Measurements from ENCODE around the gene DDB1. TPM values are rescaled to one million over a fixed set of nuclear protein-coding genes. Genes with fewer than 3 reads are reported as not detected.

Gene DDB1
- polyA plus RNA-seq, 1 donor from 2014 or later = 203 TPM

DNA sequence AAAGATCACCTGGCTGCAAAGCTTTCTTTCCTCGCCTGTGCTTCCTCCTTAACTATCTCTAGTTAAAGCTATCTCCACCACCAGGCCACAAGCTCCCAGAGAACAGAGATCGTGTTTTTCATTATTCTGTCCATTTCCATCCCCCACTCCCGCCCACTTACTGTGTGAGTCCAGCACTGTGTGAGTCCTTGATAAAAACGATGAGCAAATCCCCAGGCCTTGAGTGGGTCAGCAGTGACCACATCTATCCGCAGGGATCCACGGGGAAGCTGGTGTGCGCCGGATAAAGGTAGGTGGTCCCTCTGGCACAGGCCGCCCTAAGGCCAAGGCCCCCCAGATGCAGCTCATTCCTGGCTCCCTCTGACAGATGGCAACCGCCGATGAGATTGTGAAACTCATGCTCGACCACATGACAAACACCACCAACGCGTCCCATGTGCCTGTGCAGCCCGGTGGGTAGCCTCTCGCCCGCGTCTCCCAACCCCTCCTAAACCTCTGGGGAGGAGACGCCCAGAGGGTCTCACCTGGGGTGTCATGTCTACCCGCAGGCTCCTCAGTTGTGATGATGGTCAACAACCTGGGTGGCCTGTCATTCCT is 9.4 kb upstream of the DDB1 start:
- H3K9ac ChIP-seq (ENCODE audit: low read length) = no peak overlapping the region
- no peak overlapping the region for H3K27ac ChIP-seq (ENCODE audit: low read length)
- H3F3A ChIP-seq (ENCODE audit: insufficient read depth, low read length, poor library complexity, severe bottlenecking) = no peaks in the 10 kb centered on the region
- H3K27me3 ChIP-seq (ENCODE audit: insufficient read depth, low read depth, low read length) = no peaks in the 10 kb centered on the region
- H3K9me2 ChIP-seq (ENCODE audit: insufficient read depth, low read length) = no peaks in the 10 kb centered on the region
- no peaks in the 10 kb centered on the region for H3K9me3 ChIP-seq (ENCODE audit: low read length)
- no peak overlapping the region for H3K4me3 ChIP-seq (ENCODE audit: low read length)
- H2AFZ ChIP-seq (ENCODE audit: low read depth, low read length) = no peak overlapping the region
- H3K36me3 ChIP-seq (ENCODE audit: insufficient read depth, low read length) = no peaks in the 10 kb centered on the region
- H3K79me2 ChIP-seq (replicated peaks; ENCODE audit: insufficient read depth, low read length) = no peaks in the 10 kb centered on the region
- TF ChIP-seq EZH2 (IDR thresholded peaks at IDR 0.05; ENCODE audit: borderline replicate concordance, insufficient read depth, low read length, poor library complexity, severe bottlenecking) (no peak), RAD21 (conservative IDR thresholded peaks at IDR 0.05) (no peak), MXI1 (conservative IDR thresholded peaks at IDR 0.05; ENCODE audit: poor library complexity, severe bottlenecking) (no peak), EP300 (conservative IDR thresholded peaks at IDR 0.05; ENCODE audit: poor library complexity, severe bottlenecking) (no peak)
- TF ChIP-seq, protein P1, sequence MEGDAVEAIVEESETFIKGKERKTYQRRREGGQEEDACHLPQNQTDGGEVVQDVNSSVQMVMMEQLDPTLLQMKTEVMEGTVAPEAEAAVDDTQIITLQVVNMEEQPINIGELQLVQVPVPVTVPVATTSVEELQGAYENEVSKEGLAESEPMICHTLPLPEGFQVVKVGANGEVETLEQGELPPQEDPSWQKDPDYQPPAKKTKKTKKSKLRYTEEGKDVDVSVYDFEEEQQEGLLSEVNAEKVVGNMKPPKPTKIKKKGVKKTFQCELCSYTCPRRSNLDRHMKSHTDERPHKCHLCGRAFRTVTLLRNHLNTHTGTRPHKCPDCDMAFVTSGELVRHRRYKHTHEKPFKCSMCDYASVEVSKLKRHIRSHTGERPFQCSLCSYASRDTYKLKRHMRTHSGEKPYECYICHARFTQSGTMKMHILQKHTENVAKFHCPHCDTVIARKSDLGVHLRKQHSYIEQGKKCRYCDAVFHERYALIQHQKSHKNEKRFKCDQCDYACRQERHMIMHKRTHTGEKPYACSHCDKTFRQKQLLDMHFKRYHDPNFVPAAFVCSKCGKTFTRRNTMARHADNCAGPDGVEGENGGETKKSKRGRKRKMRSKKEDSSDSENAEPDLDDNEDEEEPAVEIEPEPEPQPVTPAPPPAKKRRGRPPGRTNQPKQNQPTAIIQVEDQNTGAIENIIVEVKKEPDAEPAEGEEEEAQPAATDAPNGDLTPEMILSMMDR (IDR thresholded peaks at IDR 0.05; ENCODE audit: poor library complexity, severe bottlenecking) = no peak
- H3K4me2 ChIP-seq (ENCODE audit: low read length) = no peak overlapping the region
- H4K20me1 ChIP-seq (ENCODE audit: insufficient read depth) = no peaks in the 10 kb centered on the region

DNA sequence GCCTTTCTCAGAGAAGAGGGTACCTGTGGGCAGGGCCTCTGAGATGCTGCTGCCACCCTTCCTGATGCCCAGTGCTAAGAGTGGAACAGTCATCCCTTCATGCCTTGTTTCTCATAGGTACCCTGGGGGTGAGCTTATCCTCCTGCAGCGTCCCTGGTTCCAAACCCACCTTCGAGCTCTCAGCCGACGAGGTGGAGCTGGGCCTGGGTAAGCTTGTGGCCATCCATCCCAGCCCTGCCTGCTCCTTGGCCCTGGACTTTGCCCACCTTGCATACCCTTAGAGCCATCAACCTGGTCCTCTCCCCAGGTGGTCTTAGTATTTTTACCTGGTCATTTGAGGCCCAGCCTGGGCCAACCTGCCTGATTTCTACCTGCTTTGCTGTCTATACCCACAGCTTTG is 8.8 kb upstream of the DDB1 start:
- H3K9me2 ChIP-seq (ENCODE audit: insufficient read depth, low read length) = no peaks in the 10 kb centered on the region
- no peaks in the 10 kb centered on the region for H3F3A ChIP-seq (ENCODE audit: insufficient read depth, low read length, poor library complexity, severe bottlenecking)
- no peaks in the 10 kb centered on the region for H3K27me3 ChIP-seq (ENCODE audit: insufficient read depth, low read depth, low read length)
- H3K9me3 ChIP-seq (ENCODE audit: low read length) = no peaks in the 10 kb centered on the region
- H3K79me2 ChIP-seq (replicated peaks; ENCODE audit: insufficient read depth, low read length) = no peaks in the 10 kb centered on the region
- no peaks in the 10 kb centered on the region for H3K36me3 ChIP-seq (ENCODE audit: insufficient read depth, low read length)
- no peak for TF ChIP-seq EZH2 (IDR thresholded peaks at IDR 0.05; ENCODE audit: borderline replicate concordance, insufficient read depth, low read length, poor library complexity, severe bottlenecking)
- no peak for TF ChIP-seq MXI1 (conservative IDR thresholded peaks at IDR 0.05; ENCODE audit: poor library complexity, severe bottlenecking)
- TF ChIP-seq, protein P2, sequence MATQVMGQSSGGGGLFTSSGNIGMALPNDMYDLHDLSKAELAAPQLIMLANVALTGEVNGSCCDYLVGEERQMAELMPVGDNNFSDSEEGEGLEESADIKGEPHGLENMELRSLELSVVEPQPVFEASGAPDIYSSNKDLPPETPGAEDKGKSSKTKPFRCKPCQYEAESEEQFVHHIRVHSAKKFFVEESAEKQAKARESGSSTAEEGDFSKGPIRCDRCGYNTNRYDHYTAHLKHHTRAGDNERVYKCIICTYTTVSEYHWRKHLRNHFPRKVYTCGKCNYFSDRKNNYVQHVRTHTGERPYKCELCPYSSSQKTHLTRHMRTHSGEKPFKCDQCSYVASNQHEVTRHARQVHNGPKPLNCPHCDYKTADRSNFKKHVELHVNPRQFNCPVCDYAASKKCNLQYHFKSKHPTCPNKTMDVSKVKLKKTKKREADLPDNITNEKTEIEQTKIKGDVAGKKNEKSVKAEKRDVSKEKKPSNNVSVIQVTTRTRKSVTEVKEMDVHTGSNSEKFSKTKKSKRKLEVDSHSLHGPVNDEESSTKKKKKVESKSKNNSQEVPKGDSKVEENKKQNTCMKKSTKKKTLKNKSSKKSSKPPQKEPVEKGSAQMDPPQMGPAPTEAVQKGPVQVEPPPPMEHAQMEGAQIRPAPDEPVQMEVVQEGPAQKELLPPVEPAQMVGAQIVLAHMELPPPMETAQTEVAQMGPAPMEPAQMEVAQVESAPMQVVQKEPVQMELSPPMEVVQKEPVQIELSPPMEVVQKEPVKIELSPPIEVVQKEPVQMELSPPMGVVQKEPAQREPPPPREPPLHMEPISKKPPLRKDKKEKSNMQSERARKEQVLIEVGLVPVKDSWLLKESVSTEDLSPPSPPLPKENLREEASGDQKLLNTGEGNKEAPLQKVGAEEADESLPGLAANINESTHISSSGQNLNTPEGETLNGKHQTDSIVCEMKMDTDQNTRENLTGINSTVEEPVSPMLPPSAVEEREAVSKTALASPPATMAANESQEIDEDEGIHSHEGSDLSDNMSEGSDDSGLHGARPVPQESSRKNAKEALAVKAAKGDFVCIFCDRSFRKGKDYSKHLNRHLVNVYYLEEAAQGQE (IDR thresholded peaks at IDR 0.05; ENCODE audit: borderline replicate concordance) = no peak
- no peak for TF ChIP-seq RAD21 (conservative IDR thresholded peaks at IDR 0.05)
- H2AFZ ChIP-seq (ENCODE audit: low read depth, low read length) = no peak overlapping the region
- no peak overlapping the region for H3K27ac ChIP-seq (ENCODE audit: low read length)
- H3K4me3 ChIP-seq (ENCODE audit: low read length) = no peak overlapping the region
- no peak overlapping the region for H3K9ac ChIP-seq (ENCODE audit: low read length)
- H3K4me2 ChIP-seq (ENCODE audit: low read length) = no peak overlapping the region
- H4K20me1 ChIP-seq (ENCODE audit: insufficient read depth) = no peaks in the 10 kb centered on the region

DNA sequence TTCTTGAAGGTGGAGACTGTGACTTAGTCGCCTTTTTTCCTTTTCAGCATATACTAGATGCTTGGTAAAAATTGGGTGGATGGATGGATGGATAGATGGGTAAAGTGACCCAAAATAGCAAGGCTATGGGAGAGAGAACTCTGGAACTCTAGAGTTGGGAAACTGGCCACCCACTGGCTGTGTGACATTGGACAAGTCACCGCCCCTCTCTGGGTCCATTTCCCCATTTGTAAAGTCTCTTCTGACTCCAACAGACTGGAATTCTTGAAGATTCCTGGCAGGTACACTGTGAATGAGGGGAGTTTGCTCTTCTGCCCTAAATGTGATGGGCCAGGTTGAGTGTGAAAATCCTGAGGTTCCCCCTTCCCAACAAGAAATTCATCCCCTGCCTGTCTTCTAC is 8.1 kb upstream of the DDB1 start:
- H3K27ac ChIP-seq (ENCODE audit: low read length) = no peak overlapping the region
- no peaks in the 10 kb centered on the region for H3K79me2 ChIP-seq (replicated peaks; ENCODE audit: insufficient read depth, low read length)
- H3K9me3 ChIP-seq (ENCODE audit: low read length) = no peaks in the 10 kb centered on the region
- no peaks in the 10 kb centered on the region for H3K27me3 ChIP-seq (ENCODE audit: insufficient read depth, low read depth, low read length)
- no peak overlapping the region for H2AFZ ChIP-seq (ENCODE audit: low read depth, low read length)
- no peaks in the 10 kb centered on the region for H3K36me3 ChIP-seq (ENCODE audit: insufficient read depth, low read length)
- H4K20me1 ChIP-seq (ENCODE audit: insufficient read depth) = no peaks in the 10 kb centered on the region
- no peak overlapping the region for H3K4me2 ChIP-seq (ENCODE audit: low read length)
- no peak overlapping the region for H3K4me3 ChIP-seq (ENCODE audit: low read length)
- H3K9ac ChIP-seq (ENCODE audit: low read length) = no peak overlapping the region
- no peaks in the 10 kb centered on the region for H3F3A ChIP-seq (ENCODE audit: insufficient read depth, low read length, poor library complexity, severe bottlenecking)
- no peak for TF ChIP-seq EZH2 (IDR thresholded peaks at IDR 0.05; ENCODE audit: borderline replicate concordance, insufficient read depth, low read length, poor library complexity, severe bottlenecking)
- no peak for TF ChIP-seq TAF1 (IDR thresholded peaks at IDR 0.05; ENCODE audit: low read depth)
- TF ChIP-seq POLR2AphosphoS5 (IDR thresholded peaks at IDR 0.05) = no peak
- TF ChIP-seq, protein P2 (IDR thresholded peaks at IDR 0.05; ENCODE audit: borderline replicate concordance) = no peak
- no peak for TF ChIP-seq RAD21 (conservative IDR thresholded peaks at IDR 0.05)
- TF ChIP-seq SMC3 (conservative IDR thresholded peaks at IDR 0.05; ENCODE audit: poor library complexity) = no peak
- TF ChIP-seq EP300 (conservative IDR thresholded peaks at IDR 0.05; ENCODE audit: poor library complexity, severe bottlenecking) = no peak
- no peak for TF ChIP-seq MXI1 (conservative IDR thresholded peaks at IDR 0.05; ENCODE audit: poor library complexity, severe bottlenecking)
- TF ChIP-seq, protein P1 (IDR thresholded peaks at IDR 0.05; ENCODE audit: poor library complexity, severe bottlenecking) = no peak
- H3K9me2 ChIP-seq (ENCODE audit: insufficient read depth, low read length) = no peaks in the 10 kb centered on the region

All from neural cell (in vitro differentiated cells).